Esophagus muscularis mucosa (tissue), 4 donors: Measurements from ENCODE around the gene ERH.

Experiments
- EP300 ChIP-seq: sonication (generic); formaldehyde crosslinking; IDR thresholded peaks from one replicate; pipeline ENCODE4 v1.6.1; 2017; ENCODE audit warnings: antibody characterized with exemption
- POLR2AphosphoS5 ChIP-seq, 2 donors: sonication (generic); formaldehyde crosslinking; IDR thresholded peaks; one replicate each; pipeline ENCODE4 v1.6.1; 2017; ENCODE audit warnings: antibody characterized with exemption in 2 of 2
- TF ChIP-seq, protein P1 (sequence below), 3 experiments: fragments of 200-600 bp in 2 of 3; fragments of 450-650 bp in 1 of 3; sonication (generic) in 2 of 3; IDR thresholded peaks; one replicate each; pipeline ENCODE4 v1.5.1; 2017 to 2019; ENCODE audit warnings: antibody characterized with exemption in 3 of 3, mild to moderate bottlenecking in 2 of 3, moderate library complexity in 1 of 3

DNA sequence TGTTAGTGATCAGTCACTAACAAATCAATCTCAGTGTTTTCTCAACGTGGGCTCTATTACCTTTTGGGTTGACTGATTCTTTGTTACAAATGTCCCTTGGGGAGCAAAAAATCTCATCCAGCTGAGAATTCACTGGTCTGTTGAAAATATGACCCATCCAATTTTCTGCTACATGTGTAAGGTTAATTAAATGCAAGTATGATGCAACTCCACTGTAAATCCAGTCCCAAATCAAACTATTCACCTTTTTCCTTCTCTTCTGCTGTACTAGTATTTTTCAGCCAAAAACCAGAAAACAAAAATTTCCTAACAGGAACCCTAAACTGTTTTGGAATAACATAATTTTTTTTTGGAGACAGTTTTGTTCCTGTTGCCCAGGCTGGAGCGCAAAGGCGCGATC is 2.2 kb downstream of the ERH start:
- TF ChIP-seq, protein P1, sequence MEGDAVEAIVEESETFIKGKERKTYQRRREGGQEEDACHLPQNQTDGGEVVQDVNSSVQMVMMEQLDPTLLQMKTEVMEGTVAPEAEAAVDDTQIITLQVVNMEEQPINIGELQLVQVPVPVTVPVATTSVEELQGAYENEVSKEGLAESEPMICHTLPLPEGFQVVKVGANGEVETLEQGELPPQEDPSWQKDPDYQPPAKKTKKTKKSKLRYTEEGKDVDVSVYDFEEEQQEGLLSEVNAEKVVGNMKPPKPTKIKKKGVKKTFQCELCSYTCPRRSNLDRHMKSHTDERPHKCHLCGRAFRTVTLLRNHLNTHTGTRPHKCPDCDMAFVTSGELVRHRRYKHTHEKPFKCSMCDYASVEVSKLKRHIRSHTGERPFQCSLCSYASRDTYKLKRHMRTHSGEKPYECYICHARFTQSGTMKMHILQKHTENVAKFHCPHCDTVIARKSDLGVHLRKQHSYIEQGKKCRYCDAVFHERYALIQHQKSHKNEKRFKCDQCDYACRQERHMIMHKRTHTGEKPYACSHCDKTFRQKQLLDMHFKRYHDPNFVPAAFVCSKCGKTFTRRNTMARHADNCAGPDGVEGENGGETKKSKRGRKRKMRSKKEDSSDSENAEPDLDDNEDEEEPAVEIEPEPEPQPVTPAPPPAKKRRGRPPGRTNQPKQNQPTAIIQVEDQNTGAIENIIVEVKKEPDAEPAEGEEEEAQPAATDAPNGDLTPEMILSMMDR (IDR thresholded peaks at IDR 0.05), result no peak
- TF ChIP-seq POLR2AphosphoS5 (IDR thresholded peaks at IDR 0.05) (no peak), EP300 (no peak)
